SH-SY5Y (cell line): ENCODE measurements around the gene PARVB.

Experiments used
- GATA2 ChIP-seq: IDR thresholded peaks from 2 replicates; pipeline ENCODE4 v1.6.1; 2011; ENCODE audit warnings: mild to moderate bottlenecking, low read depth, low read length
- GATA3 ChIP-seq: IDR thresholded peaks from 2 replicates; pipeline ENCODE4 v1.6.1; 2011; ENCODE audit warnings: low read depth, mild to moderate bottlenecking, low read length, moderate library complexity

DNA sequence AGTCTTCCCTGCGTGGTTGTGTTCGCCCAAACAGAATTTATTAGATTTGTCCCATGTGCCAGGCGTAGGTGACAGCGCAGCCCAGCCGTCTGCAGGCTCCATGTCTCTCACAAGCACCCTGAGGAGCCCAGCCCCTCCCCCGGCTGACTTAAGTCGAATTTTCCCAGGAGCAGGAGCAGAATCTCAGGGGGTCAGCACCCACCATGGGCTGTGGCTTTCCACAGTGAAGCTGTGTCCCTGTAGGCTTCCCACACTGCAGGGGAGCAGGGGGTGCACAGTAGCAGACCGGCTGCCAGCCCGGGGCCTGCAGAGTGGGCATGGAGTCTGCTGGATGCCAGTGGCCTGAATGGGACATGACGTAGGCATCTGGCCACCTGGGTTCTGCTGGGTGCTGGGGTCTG, 172.6 kb downstream of the PARVB start:
- no peak; the same call in 1 of the 2 replicates for TF ChIP-seq GATA2
- no peak for TF ChIP-seq GATA3
